GM12865 (cell line): ENCODE data around the gene DPPA5.

Experiments used
- DNase-seq: peaks from one replicate; pipeline ENCODE4 v3.0.0; 2010; ENCODE audit warnings: low read depth
- H3K4me3 ChIP-seq: 2 replicates; pipeline ENCODE4 v1.5.1; 2011; ENCODE audit warnings: mild to moderate bottlenecking, low read depth, low read length, control low read depth
- CTCF ChIP-seq: IDR thresholded peaks from 2 replicates; pipeline ENCODE4 v1.5.1; 2011; ENCODE audit warnings: low read length, control low read depth, low read depth, inconsistent platforms; ENCODE audit not compliant: insufficient read depth; ENCODE audit errors: missing control alignments

The DPPA5 gene

GRCh38 chr6:73372516-73372915, 18.4 kb upstream of the DPPA5 start:
- no peak overlapping the region for H3K4me3 ChIP-seq
- TF ChIP-seq CTCF: no peak
- no peak for DNase-seq

- TF ChIP-seq CTCF: no peak
- no peak for DNase-seq
- H3K4me3 ChIP-seq: no peak overlapping the region
These were observed 17.9 kb upstream of the DPPA5 start for GRCh38 chr6:73371984-73372383.

- no peak for TF ChIP-seq CTCF
- DNase-seq: no peak
- H3K4me3 ChIP-seq: no peak within 1 kb of the TSS
These were observed 15.5 kb upstream of the DPPA5 start, which contains the start of gene OOEP for GRCh38 chr6:73369563-73369962. OOEP (minus strand) TSS chr6:73369897; CDS start chr6:73369792, 105 bp downstream.

- no peak for TF ChIP-seq CTCF
- no peak overlapping the region for H3K4me3 ChIP-seq
- DNase-seq: no peak
These were observed 15.1 kb upstream of the DPPA5 start for GRCh38 chr6:73369157-73369556.

GRCh38 chr6:73368675-73369074, 14.6 kb upstream of the DPPA5 start:
- no peak overlapping the region for H3K4me3 ChIP-seq
- no peak for DNase-seq

GRCh38 chr6:73367761-73368355, 13.8 kb upstream of the DPPA5 start:
- H3K4me3 ChIP-seq: no peak overlapping the region
- TF ChIP-seq CTCF: no peak
- no peak for DNase-seq

More at GRCh38 chr6:73368675-73369074, 14.6 kb upstream of the DPPA5 start:
- TF ChIP-seq CTCF: no peak

- H3K4me3 ChIP-seq: no peak overlapping the region
- DNase-seq: no peak
- TF ChIP-seq CTCF: no peak
These were observed 10.5 kb upstream of the DPPA5 start for GRCh38 chr6:73364549-73364948.
